Mononuclear cell (primary cell): ENCODE data around the gene DNAH6. TPM values are rescaled to one million over a fixed set of nuclear protein-coding genes. Genes with fewer than 3 reads are reported as not detected.
"Not testable (repeated sequence)": the region's sequence is repeated elsewhere in the genome, so short reads cannot be mapped to it uniquely, and the experiment has no call there.

Source experiments
- H3K27me3 ChIP-seq: 2 replicates; pipeline ENCODE4 v1.6.0; 2011; ENCODE audit warnings: low read length, control low read depth; ENCODE audit not compliant: insufficient read depth
- H3K4me1 ChIP-seq: 2 replicates; pipeline ENCODE4 v1.5.1; 2011; ENCODE audit warnings: mild to moderate bottlenecking, low read length, control low read depth; ENCODE audit not compliant: insufficient read depth
- H3K4me3 ChIP-seq: 2 replicates; pipeline ENCODE4 v1.5.1; 2011; ENCODE audit warnings: mild to moderate bottlenecking, low read length, moderate library complexity
- H3K9me3 ChIP-seq: 2 replicates; pipeline ENCODE4 v1.5.1; 2011; ENCODE audit warnings: low read depth, mild to moderate bottlenecking, control low read depth, low read length
- total RNA-seq: library from RNA; depleted of rRNA; stranded (reverse); fragments of >200 nt; gene quantifications from one replicate; pipeline ENCODE4 v1.2.3, GENCODE V29; 2012

The DNAH6 gene
- total RNA-seq, 1 donor: 0.31 TPM

- H3K9me3 ChIP-seq: no peaks in the 10 kb centered on the region
- H3K4me3 ChIP-seq: no peak overlapping the region
- H3K27me3 ChIP-seq: no peaks in the 10 kb centered on the region
- H3K4me1 ChIP-seq: no peaks in the 10 kb centered on the region
These were observed 24.6 kb upstream of the DNAH6 start for GRCh38 chr2:84491741-84492140.

GRCh38 chr2:84492571-84492970, 23.7 kb upstream of the DNAH6 start:
- Histone ChIP-seq H3K4me3 (no peak overlapping the region), H3K4me1 (no peaks in the 10 kb centered on the region), H3K27me3 (no peaks in the 10 kb centered on the region), H3K9me3 (no peaks in the 10 kb centered on the region)

GRCh38 chr2:84493514-84493913, 22.8 kb upstream of the DNAH6 start:
- Histone ChIP-seq H3K27me3 (no peaks in the 10 kb centered on the region), H3K9me3 (no peaks in the 10 kb centered on the region), H3K4me3 (no peak overlapping the region), H3K4me1 (no peaks in the 10 kb centered on the region)

- Histone ChIP-seq H3K4me3 (no peak overlapping the region), H3K27me3 (no peaks in the 10 kb centered on the region), H3K9me3 (no peaks in the 10 kb centered on the region), H3K4me1 (no peaks in the 10 kb centered on the region)
These were observed 22.2 kb upstream of the DNAH6 start for GRCh38 chr2:84494070-84494469.

- H3K4me1 ChIP-seq: no peaks in the 10 kb centered on the region
- H3K9me3 ChIP-seq: no peaks in the 10 kb centered on the region
- H3K27me3 ChIP-seq: no peaks in the 10 kb centered on the region
These were observed 20.7 kb upstream of the DNAH6 start for GRCh38 chr2:84495539-84496146.

GRCh38 chr2:84496386-84496785, 19.9 kb upstream of the DNAH6 start:
- H3K27me3 ChIP-seq: no peaks in the 10 kb centered on the region
- no peaks in the 10 kb centered on the region for H3K4me1 ChIP-seq
- no peaks in the 10 kb centered on the region for H3K9me3 ChIP-seq
- no peak overlapping the region for H3K4me3 ChIP-seq

More at GRCh38 chr2:84495539-84496146, 20.7 kb upstream of the DNAH6 start:
- H3K4me3 ChIP-seq: no peak overlapping the region

- H3K4me1 ChIP-seq: no peaks in the 10 kb centered on the region
- no peaks in the 10 kb centered on the region for H3K27me3 ChIP-seq
- H3K9me3 ChIP-seq: no peaks in the 10 kb centered on the region
- H3K4me3 ChIP-seq: no peak overlapping the region
These were observed 19.0 kb upstream of the DNAH6 start for GRCh38 chr2:84497285-84497684.

GRCh38 chr2:84498150-84498799, 18.0 kb upstream of the DNAH6 start:
- no peaks in the 10 kb centered on the region for H3K9me3 ChIP-seq
- no peaks in the 10 kb centered on the region for H3K27me3 ChIP-seq
- H3K4me3 ChIP-seq: no peak overlapping the region
- no peaks in the 10 kb centered on the region for H3K4me1 ChIP-seq

- not testable (repeated sequence) for H3K27me3 ChIP-seq, H3K9me3 ChIP-seq, H3K4me3 ChIP-seq, H3K4me1 ChIP-seq
These were observed 5.3 kb upstream of the DNAH6 start for GRCh38 chr2:84511024-84511423.

GRCh38 chr2:84515788-84516187, 510 bp upstream of the DNAH6 start:
- peak overlapping the region; percentile 41 for H3K4me3 ChIP-seq
- peaks cover 12% of the 10 kb centered on the region for H3K4me1 ChIP-seq
- H3K9me3 ChIP-seq: no peaks in the 10 kb centered on the region
- no peaks in the 10 kb centered on the region for H3K27me3 ChIP-seq

- Histone ChIP-seq H3K9me3 (peaks cover 10% of the 10 kb centered on the region), H3K4me3 (no peak overlapping the region), H3K4me1 (peaks cover 12% of the 10 kb centered on the region), H3K27me3 (no peaks in the 10 kb centered on the region)
These were observed 3.1 kb downstream of the DNAH6 start for GRCh38 chr2:84519332-84519957.

GRCh38 chr2:84526562-84526961, 10.3 kb downstream of the DNAH6 start:
- Histone ChIP-seq H3K27me3 (no peaks in the 10 kb centered on the region), H3K4me1 (no peaks in the 10 kb centered on the region), H3K9me3 (peaks cover 9% of the 10 kb centered on the region), H3K4me3 (no peak overlapping the region)

GRCh38 chr2:84527137-84528129, 11.1 kb downstream of the DNAH6 start:
- Histone ChIP-seq H3K27me3 (no peaks in the 10 kb centered on the region), H3K9me3 (peaks cover 6% of the 10 kb centered on the region), H3K4me1 (no peaks in the 10 kb centered on the region), H3K4me3 (no peak overlapping the region)

- H3K9me3 ChIP-seq: no peaks in the 10 kb centered on the region
These were observed 16.0 kb downstream of the DNAH6 start for GRCh38 chr2:84532291-84532690.

GRCh38 chr2:84534225-84534624, 17.9 kb downstream of the DNAH6 start:
- H3K27me3 ChIP-seq: no peaks in the 10 kb centered on the region
- H3K4me1 ChIP-seq: no peaks in the 10 kb centered on the region
- no peaks in the 10 kb centered on the region for H3K9me3 ChIP-seq
- H3K4me3 ChIP-seq: no peak overlapping the region

More at GRCh38 chr2:84532291-84532690, 16.0 kb downstream of the DNAH6 start:
- H3K4me3 ChIP-seq: no peak overlapping the region
- H3K4me1 ChIP-seq: no peaks in the 10 kb centered on the region
- no peaks in the 10 kb centered on the region for H3K27me3 ChIP-seq
